ENCODE measurements around the gene INTS6. TPM values are rescaled to one million over a fixed set of nuclear protein-coding genes. Genes with fewer than 3 reads are reported as not detected.

The INTS6 gene
- total RNA-seq, 2 donors from 2014 or later: 27.0 to 29.1 TPM

GRCh38 chr13:51465124-51465523 is 12.3 kb upstream of the INTS6 start:
- intact Hi-C loops (cut with DNase I): no loop called here
- DNase-seq (ENCODE audit: low spot score): no peak

- no peak for DNase-seq (ENCODE audit: low spot score)
- intact Hi-C loops (cut with DNase I): no loop called here
Measured at GRCh38 chr13:51457086-51457815, 4.4 kb upstream of the INTS6 start.

GRCh38 chr13:51456510-51456909 is 3.7 kb upstream of the INTS6 start:
- intact Hi-C loops (cut with DNase I): no loop called here

GRCh38 chr13:51455532-51455931 is 2.7 kb upstream of the INTS6 start:
- DNase-seq (ENCODE audit: low spot score): peak; percentile 78
- intact Hi-C loops (cut with DNase I): no loop called here

More at GRCh38 chr13:51456510-51456909, 3.7 kb upstream of the INTS6 start:
- no peak for DNase-seq (ENCODE audit: low spot score)

- intact Hi-C loops (cut with DNase I): loop anchor here in 1 of 2 donors (5.0 kb wide), 1 partner anchor 128 kb away; the partner anchor contains the start of gene WDFY2
- DNase-seq (ENCODE audit: low spot score): peak; percentile 72
Measured at GRCh38 chr13:51453959-51454703, 1.3 kb upstream of the INTS6 start.

- peak; percentile 93 for DNase-seq (ENCODE audit: low spot score)
- intact Hi-C loops (cut with DNase I): loop anchor here in 1 of 2 donors (5.0 kb wide), 1 partner anchor 129 kb away; the partner anchor contains the start of gene WDFY2
Measured at GRCh38 chr13:51453207-51453958, 547 bp upstream of the INTS6 start.

GRCh38 chr13:51451467-51452360 is 1.1 kb downstream of the INTS6 start:
- DNase-seq (ENCODE audit: low spot score): peak; percentile 96
- intact Hi-C loops (cut with DNase I): loop anchor here in 1 of 2 donors (5.0 kb wide), 1 partner anchor 131 kb away; the partner anchor contains the start of gene WDFY2

GRCh38 chr13:51451134-51451466 is 1.7 kb downstream of the INTS6 start:
- DNase-seq (ENCODE audit: low spot score): no peak
- intact Hi-C loops (cut with DNase I): loop anchor here in 1 of 2 donors (5.0 kb wide), 1 partner anchor 131 kb away; the partner anchor contains the start of gene WDFY2

GRCh38 chr13:51449018-51449417 is 3.8 kb downstream of the INTS6 start:
- no peak for DNase-seq (ENCODE audit: low spot score)
- intact Hi-C loops (cut with DNase I): no loop called here

- no peak for DNase-seq (ENCODE audit: low spot score)
- intact Hi-C loops (cut with DNase I): no loop called here
Measured at GRCh38 chr13:51444922-51445321, 7.9 kb downstream of the INTS6 start.

- intact Hi-C loops (cut with DNase I): no loop called here
- DNase-seq (ENCODE audit: low spot score): no peak
Measured at GRCh38 chr13:51440381-51440780, 12.5 kb downstream of the INTS6 start.

- intact Hi-C loops (cut with DNase I): no loop called here
- DNase-seq (ENCODE audit: low spot score): no peak
Measured at GRCh38 chr13:51437550-51438127, 15.2 kb downstream of the INTS6 start.

- no peak for DNase-seq (ENCODE audit: low spot score)
- intact Hi-C loops (cut with DNase I): no loop called here
Measured at GRCh38 chr13:51435002-51435578, 17.7 kb downstream of the INTS6 start.

GRCh38 chr13:51432576-51432975 is 20.3 kb downstream of the INTS6 start:
- no peak for DNase-seq (ENCODE audit: low spot score)
- intact Hi-C loops (cut with DNase I): no loop called here

GRCh38 chr13:51426982-51427381 is 25.9 kb downstream of the INTS6 start:
- intact Hi-C loops (cut with DNase I): no loop called here
- DNase-seq (ENCODE audit: low spot score): no peak

- DNase-seq (ENCODE audit: low spot score): no peak
- intact Hi-C loops (cut with DNase I): no loop called here
Measured at GRCh38 chr13:51425410-51426042, 27.3 kb downstream of the INTS6 start.

- intact Hi-C loops (cut with DNase I): no loop called here
- no peak for DNase-seq (ENCODE audit: low spot score)
Measured at GRCh38 chr13:51423766-51424165, 29.1 kb downstream of the INTS6 start.

GRCh38 chr13:51422484-51422883 is 30.4 kb downstream of the INTS6 start:
- DNase-seq (ENCODE audit: low spot score): no peak
- intact Hi-C loops (cut with DNase I): no loop called here

All from posterior vena cava (tissue), 2 donors.